ENCODE measurements around the gene SPNS3.

Gene SPNS3

DNA sequence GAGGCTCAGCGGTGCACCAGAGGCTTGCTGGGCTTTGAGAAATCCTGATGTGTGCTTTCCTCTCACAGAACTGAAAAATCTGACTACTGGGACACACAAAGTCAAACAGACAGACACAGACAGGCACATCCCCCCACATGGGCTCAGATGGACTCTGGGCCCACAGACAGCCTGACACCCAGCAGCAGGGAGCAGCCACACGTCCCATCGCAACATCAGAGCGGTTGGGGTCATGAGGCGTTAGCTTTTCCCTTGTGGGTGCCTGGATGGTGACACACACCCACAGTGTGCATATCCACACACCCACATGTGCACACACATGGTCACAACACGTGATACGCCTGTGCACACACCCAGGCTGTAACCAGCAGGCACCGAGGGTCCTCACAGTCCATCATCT, 6.3 kb downstream of the SPNS3 start:
- no peak for DNase-seq (ENCODE audit: low read depth)
- no peak overlapping the region for H3K4me3 ChIP-seq (ENCODE audit: control insufficient read depth, low read depth, low read length)
- TF ChIP-seq, protein P1, sequence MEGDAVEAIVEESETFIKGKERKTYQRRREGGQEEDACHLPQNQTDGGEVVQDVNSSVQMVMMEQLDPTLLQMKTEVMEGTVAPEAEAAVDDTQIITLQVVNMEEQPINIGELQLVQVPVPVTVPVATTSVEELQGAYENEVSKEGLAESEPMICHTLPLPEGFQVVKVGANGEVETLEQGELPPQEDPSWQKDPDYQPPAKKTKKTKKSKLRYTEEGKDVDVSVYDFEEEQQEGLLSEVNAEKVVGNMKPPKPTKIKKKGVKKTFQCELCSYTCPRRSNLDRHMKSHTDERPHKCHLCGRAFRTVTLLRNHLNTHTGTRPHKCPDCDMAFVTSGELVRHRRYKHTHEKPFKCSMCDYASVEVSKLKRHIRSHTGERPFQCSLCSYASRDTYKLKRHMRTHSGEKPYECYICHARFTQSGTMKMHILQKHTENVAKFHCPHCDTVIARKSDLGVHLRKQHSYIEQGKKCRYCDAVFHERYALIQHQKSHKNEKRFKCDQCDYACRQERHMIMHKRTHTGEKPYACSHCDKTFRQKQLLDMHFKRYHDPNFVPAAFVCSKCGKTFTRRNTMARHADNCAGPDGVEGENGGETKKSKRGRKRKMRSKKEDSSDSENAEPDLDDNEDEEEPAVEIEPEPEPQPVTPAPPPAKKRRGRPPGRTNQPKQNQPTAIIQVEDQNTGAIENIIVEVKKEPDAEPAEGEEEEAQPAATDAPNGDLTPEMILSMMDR (IDR thresholded peaks at IDR 0.05; ENCODE audit: control insufficient read depth, insufficient read depth, low read depth, low read length, missing control alignments): no peak

DNA sequence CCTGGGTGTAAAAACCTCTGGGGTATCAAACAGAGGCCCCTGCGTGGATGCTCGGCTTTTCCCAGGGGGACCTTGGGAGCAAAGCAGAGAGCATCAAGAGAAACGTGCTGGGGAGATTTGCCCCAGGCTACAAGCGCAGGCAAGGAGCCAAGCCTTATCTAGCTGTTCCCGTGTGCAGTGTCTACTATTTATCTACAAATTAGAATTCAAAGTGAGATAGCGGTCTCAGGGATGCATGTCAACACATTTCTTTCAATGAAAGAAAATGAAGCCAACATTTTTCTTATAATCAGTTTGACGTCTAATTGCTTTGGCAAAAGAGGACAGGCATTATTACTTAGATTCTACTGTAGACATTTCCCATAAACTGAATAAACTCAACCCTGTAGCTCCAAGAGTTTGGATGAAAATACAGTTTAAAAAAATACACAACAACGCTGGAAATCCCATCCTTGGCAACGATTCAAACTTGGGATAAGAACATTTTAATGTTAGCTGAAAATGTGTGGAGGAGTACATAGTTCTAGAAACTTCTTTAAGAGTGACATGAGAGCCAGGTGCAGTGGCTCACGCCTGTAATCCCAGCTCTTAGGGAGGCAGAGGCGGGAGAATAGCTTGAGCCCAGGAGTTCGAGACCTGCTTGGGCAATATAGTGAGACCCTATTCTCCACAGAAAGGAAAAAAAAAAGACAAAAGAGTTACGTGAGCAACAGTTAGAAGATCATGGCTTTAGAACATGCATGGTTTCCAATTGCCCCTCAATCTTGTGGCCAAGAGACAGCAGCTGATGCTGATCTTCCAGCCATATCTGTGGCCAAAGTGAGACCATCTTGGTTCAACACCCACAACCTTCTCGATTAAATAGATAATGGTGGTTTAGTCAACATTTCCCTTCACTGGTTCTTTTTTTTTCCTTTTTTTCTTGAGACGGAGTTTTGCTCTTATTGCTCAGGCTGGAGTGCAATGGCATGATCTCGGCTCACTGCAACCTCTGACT, 7.2 kb downstream of the SPNS3 start:
- TF ChIP-seq, protein P1 (IDR thresholded peaks at IDR 0.05; ENCODE audit: control insufficient read depth, insufficient read depth, low read depth, low read length, missing control alignments): no peak
- no peak overlapping the region for H3K4me3 ChIP-seq (ENCODE audit: control insufficient read depth, low read depth, low read length)
- DNase-seq (ENCODE audit: low read depth): no peak

GRCh38 chr17:4442582-4442981, 8.8 kb downstream of the SPNS3 start:
- TF ChIP-seq, protein P1 (IDR thresholded peaks at IDR 0.05; ENCODE audit: control insufficient read depth, insufficient read depth, low read depth, low read length, missing control alignments): no peak
- no peak overlapping the region for H3K4me3 ChIP-seq (ENCODE audit: control insufficient read depth, low read depth, low read length)
- DNase-seq (ENCODE audit: low read depth): no peak

GRCh38 chr17:4443476-4443875, 9.7 kb downstream of the SPNS3 start:
- H3K4me3 ChIP-seq (ENCODE audit: control insufficient read depth, low read depth, low read length): no peak overlapping the region
- TF ChIP-seq, protein P1 (IDR thresholded peaks at IDR 0.05; ENCODE audit: control insufficient read depth, insufficient read depth, low read depth, low read length, missing control alignments): no peak
- DNase-seq (ENCODE audit: low read depth): no peak

GRCh38 chr17:4444782-4445473, 11.2 kb downstream of the SPNS3 start:
- TF ChIP-seq, protein P1 (IDR thresholded peaks at IDR 0.05; ENCODE audit: control insufficient read depth, insufficient read depth, low read depth, low read length, missing control alignments): no peak
- H3K4me3 ChIP-seq (ENCODE audit: control insufficient read depth, low read depth, low read length): no peak overlapping the region
- DNase-seq (ENCODE audit: low read depth): no peak

DNA sequence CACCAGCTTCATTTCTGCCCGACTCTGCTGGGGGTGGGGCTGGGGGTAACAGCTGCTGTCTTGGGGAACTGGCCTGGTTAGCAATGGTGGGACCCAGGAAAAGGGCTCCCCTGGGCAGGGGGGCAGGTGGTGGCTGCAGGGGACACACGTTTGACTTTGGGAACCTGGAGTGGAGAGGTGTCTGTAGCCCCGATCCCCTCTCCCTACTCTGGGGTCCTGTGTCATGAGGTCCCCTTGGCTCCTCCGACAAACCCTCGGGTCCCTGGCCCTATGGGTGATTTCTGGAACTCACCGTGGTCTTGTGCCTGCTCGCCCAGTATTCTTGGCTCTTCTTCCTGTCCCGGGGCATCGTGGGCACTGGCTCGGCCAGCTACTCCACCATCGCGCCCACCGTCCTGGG, 12.0 kb downstream of the SPNS3 start:
- TF ChIP-seq, protein P1 (IDR thresholded peaks at IDR 0.05; ENCODE audit: control insufficient read depth, insufficient read depth, low read depth, low read length, missing control alignments): no peak

More for the DNA sequence above, 12.0 kb downstream of the SPNS3 start:
- DNase-seq (ENCODE audit: low read depth): no peak
- H3K4me3 ChIP-seq (ENCODE audit: control insufficient read depth, low read depth, low read length): no peak overlapping the region
